GM18511 (cell line): ENCODE measurements around the gene GLG1.
"Not testable (repeated sequence)": the region's sequence is repeated elsewhere in the genome, so short reads cannot be mapped to it uniquely, and the experiment has no call there.

Experiments used
- ATAC-seq: cut with Tn5 transposase; IDR thresholded peaks from one replicate; pipeline ENCODE4 v1.9.1; 2021; ENCODE audit warnings: mild to moderate bottlenecking, moderate library complexity; ENCODE audit not compliant: unreplicated experiment

Gene GLG1

DNA sequence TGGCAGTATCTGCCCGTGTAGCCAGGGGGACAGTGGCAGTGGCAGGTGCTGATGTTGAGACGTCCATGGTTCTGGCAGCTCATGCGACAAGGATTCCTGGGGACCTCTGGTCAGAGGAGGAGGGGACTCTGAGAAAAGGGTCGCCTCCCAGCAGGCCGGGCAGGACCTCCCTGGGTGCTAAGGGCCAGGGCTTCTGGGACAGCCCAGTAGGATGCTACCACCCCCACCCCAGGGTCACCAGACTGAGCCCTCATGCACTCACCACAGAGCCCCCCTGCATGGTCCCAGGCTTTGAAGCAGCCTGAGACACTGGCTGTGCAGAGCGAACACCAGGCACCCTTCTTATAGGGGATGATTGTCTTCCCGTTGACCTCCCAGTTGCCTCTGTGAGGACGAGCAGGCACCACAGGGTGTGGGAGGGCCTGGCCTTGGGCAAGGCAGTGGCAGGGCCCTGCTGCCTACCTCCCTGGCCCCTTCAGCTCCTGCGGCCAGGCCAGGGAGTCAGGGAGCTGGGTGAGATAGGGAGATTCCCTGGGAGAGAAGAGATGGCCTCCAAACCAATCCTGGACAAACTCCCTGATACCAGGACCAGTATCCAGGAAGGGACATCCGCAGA, 194.0 kb downstream of the GLG1 start:
- not testable (repeated sequence) for ATAC-seq

- ATAC-seq: not testable (repeated sequence)
Observed at GRCh38 chr16:74412138-74412774, 194.7 kb downstream of the GLG1 start.

- ATAC-seq: not testable (repeated sequence)
Observed at GRCh38 chr16:74410981-74411380, 195.9 kb downstream of the GLG1 start.

GRCh38 chr16:74410057-74410957, 196.6 kb downstream of the GLG1 start:
- not testable (repeated sequence) for ATAC-seq

- not testable (repeated sequence) for ATAC-seq
Observed at GRCh38 chr16:74409185-74409981, 197.5 kb downstream of the GLG1 start.

DNA sequence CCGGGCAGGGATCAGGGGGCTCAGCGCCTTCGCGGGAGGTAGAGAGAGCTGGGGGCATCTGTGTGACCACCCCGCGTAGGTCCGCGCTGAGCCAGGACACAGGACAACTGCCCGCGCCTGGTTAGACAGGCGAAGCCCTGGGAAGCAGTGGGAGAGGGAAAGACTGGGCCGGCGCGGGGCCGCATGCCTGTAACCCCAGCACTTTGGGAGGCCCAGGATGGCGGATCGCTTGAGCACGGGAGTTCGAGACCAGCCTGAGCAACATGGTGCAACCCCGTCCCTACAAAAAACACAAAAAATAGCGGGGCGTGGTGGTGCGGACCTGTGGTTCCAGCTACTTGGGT, 199.6 kb downstream of the GLG1 start:
- not testable (repeated sequence) for ATAC-seq

DNA sequence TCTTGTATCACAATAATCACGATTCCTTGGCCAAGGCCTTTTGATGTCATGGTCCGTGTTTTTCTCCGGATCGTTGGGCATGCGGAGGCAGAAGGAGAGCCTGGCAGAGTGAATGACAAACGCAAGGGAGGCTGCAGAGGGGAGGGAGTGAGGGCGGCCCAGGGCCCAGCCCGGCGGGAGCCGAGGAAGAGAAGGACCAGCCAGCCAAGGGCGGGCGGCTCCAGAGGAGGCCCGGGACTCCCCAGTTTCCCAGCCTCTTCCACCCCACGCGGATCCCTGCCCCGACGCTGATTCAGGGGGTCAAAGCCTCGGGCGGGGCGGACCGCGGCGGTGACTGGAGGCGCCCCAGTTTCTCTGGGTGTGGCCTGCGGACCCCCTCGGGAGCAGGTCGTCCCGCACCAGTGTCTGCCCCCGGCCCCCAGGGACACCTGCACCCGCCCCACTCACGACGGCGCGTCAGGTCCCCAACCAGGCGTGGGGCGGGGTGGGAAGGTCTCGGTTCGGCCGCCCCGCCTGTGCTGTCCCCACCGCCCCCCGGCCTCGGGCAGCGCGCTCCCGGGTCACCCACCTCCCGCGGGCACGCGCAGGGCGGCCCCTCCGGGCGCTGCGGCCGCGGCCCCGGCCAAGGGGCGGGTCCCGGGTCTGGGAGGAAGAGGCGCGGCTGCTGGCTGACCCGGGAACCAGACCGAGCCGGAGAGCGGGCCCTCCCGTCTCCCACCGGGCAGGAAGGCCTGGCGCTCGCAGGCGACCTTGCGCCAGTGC, 200.1 kb downstream of the GLG1 start:
- not testable (repeated sequence) for ATAC-seq

DNA sequence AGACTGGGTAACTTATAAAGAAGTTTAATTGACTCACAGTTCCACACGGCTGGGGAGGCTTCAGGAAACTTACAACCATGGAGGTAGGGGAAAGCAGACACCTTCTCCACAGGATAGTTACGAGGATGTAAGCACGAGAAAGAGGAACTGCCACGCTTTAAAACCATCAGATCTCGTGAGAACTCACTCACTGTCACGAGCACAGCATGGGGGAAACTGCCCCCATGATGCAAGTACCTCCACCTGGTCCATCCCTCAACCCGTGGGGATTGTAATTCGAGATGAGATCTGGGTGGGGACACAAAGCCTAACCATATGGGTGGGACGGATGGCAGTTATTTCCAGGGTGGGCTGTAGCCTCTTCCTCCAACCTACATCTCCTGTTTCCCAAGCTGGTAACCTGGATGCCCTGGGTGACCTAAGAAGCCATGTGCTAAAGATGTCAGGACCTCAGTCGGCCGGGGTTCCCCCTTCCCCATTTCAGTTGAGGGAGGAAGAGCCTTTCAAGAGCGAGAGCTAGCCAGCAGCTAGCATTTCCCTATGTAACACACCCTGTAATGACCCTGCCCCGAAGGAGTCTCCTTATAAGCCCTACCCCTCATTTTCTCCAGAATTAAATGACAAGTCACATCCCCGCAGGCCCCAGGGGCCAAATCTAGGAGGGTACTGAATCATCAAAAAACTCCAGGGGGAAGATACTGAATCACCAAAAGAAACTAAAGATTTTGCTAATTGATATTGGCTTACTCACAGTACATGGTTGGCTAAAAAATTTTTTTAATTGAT, 202.6 kb downstream of the GLG1 start:
- not testable (repeated sequence) for ATAC-seq

DNA sequence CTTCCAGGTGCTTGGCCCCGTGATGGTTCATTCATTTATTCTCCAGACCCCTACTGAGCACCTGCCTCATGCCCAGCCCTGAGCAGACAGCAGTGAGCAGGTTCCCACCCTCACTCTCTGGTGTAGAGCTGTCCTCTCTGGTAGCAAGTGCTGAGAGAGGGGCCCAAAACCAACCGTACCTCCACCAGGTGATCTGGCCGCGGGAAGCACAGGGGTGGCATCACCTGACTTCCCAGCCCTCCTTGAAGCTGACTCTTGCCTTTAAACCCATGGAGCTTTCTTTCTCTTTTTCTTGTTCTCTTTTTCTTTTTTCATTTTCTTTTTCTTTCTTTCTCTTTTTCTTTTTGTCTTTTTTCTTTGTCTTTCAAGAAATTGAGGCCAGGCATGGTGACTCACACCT, 206.7 kb downstream of the GLG1 start:
- not testable (repeated sequence) for ATAC-seq

DNA sequence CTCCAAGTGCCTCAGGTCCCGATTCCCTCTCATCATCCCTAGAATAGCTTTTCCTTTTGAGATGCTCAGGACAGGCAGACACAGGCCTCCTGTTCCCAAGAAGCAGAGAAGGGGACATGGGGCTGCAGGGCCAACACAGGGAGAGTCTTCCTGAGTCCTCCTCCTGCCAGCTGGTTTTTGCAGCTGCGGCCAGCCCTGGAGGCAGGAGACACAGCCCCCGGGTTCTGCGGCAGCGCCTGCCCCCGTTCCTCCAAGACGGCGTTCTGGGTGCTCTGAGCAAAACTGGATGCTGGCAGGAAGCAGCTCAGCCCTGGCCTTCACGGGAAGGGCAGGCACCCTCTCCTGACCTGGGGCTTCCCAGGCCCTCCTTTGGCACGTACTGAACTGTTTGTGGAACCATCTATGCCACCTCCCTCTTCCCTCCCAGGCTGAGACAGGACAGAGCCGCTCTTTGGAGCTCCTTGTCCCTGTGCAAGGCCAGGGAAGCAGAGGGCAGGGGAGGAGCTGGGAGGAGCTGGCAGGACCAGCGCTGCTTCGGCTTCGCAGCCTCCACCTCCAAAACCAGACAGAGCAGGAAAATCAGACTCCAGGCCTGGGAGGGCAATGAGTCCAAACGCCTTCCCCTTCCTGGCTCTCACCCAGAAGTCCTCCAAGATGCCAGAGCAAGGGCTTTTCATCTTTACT, 208.6 kb downstream of the GLG1 start:
- not testable (repeated sequence) for ATAC-seq
